ENCODE data around the gene SDC3. TPM values are rescaled to one million over a fixed set of nuclear protein-coding genes. Genes with fewer than 3 reads are reported as not detected.

The SDC3 gene
- total and polyA plus RNA-seq, 9 donors = 21.9 to 65.8 (median 43.7) TPM

DNA sequence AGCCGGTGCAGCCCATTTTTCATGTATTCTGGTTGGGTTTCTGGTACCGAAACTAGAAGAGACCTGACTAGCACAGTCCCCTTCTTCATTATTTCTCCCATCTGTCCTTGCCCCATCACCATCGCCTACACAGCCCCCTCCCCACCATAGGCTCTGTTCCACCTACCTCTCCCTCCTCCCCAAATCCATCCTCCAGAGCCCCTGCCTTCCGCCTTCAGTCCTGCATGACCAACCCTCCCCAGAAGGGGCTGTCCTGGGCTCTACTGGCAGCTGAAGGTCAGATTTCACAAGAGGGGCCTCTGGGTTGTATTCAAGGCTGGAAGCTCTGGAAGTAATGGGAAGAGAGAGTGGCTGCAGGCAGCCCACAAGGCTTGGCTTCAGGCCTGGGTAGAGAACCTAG, 55.2 kb downstream of the SDC3 start:
- Histone ChIP-seq H3K27me3 (ENCODE audit: control insufficient read depth, insufficient read depth, low read length) (peaks cover 6% of the 10 kb centered on the region), H3K36me3 (ENCODE audit: control insufficient read depth, insufficient read depth, low read length) (no peaks in the 10 kb centered on the region), H3K9me3 (replicated peaks; ENCODE audit: control insufficient read depth, low read depth, low read length) (no peaks in the 10 kb centered on the region), H3K4me3 (ENCODE audit: low read length) (no peak overlapping the region), H3K4me1 (ENCODE audit: control insufficient read depth, insufficient read depth, low read length) (peaks cover 17% of the 10 kb centered on the region), H3K27ac (ENCODE audit: low read length) (peak overlapping the region; percentile 51)
- DNase-seq = no peak
- WGBS (ENCODE audit: insufficient coverage) = 81% methylated on average over 2 of the region's 4 CpGs

DNA sequence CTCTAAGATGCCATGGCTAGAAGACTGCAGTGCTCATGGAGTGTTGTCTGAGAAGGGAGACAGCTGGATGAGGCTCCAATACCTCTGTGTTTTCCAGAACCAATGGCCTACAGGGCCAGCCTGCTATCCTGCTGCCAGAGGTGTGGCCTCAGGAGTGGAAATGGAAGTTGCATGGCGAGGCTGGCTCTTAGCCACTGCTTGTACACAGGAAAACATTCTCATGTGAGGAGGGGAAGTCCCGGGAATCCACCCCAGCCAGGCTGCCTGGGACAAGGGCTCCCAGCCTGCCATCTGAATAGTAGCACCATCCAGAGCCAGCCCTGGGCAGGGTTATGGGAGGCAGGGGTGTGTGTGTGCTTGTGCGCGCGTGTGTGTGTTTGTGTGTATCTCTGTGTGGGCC, 56.5 kb downstream of the SDC3 start:
- Histone ChIP-seq H3K36me3 (ENCODE audit: control insufficient read depth, insufficient read depth, low read length) (no peaks in the 10 kb centered on the region), H3K27ac (ENCODE audit: low read length) (no peak overlapping the region), H3K9me3 (replicated peaks; ENCODE audit: control insufficient read depth, low read depth, low read length) (no peaks in the 10 kb centered on the region), H3K27me3 (ENCODE audit: control insufficient read depth, insufficient read depth, low read length) (peaks cover 8% of the 10 kb centered on the region), H3K4me3 (ENCODE audit: low read length) (no peak overlapping the region), H3K4me1 (ENCODE audit: control insufficient read depth, insufficient read depth, low read length) (peaks cover 21% of the 10 kb centered on the region)
- WGBS (ENCODE audit: insufficient coverage) = 14% methylated on average over 2 of the region's 5 CpGs
- DNase-seq = peak; percentile 52

DNA sequence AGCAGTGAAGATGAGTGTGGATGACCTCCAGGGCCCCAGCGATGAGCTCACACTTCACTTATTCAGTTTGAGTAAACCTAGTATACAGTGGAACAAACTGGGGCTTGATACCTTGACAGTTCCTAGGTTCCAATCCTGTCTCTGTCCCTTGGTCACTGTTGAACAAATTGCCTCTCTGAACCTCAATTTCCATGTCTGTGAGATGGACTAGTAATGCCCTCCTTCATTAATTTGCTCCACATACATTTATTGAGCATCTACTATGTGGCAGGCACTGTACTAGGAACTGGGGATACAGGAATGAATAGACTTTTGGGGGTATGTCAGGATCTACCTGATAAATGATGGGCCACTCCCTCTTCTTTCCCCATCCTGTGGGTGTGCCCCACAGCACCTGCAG, 57.3 kb downstream of the SDC3 start:
- no peak overlapping the region for H3K4me3 ChIP-seq (ENCODE audit: low read length)
- peaks cover 26% of the 10 kb centered on the region for H3K4me1 ChIP-seq (ENCODE audit: control insufficient read depth, insufficient read depth, low read length)
- no peak overlapping the region for H3K27ac ChIP-seq (ENCODE audit: low read length)
- peaks cover 11% of the 10 kb centered on the region for H3K27me3 ChIP-seq (ENCODE audit: control insufficient read depth, insufficient read depth, low read length)
- WGBS (ENCODE audit: insufficient coverage) = 100% methylated on average over 1 of the region's 1 CpG
- no peak for DNase-seq
- H3K36me3 ChIP-seq (ENCODE audit: control insufficient read depth, insufficient read depth, low read length) = no peaks in the 10 kb centered on the region
- H3K9me3 ChIP-seq (replicated peaks; ENCODE audit: control insufficient read depth, low read depth, low read length) = no peaks in the 10 kb centered on the region

DNA sequence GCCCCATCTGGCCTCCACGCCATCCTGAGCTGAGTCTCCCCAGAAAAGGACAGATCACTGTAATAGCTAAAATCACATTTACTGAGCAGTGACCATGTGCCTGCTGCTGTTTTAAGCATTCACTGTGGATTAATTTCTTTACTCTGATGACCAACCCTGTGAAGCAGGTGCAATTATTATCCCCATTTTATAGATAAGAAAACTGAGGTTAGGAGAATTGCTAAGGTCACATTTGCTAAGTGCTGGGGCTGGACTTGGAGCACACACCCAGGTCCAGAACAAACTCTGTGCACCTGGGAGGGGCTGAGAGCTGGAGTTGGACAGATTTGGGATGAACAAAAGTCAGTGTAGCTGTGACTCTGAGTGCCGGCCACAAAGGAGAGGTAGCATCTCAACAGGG, 58.0 kb downstream of the SDC3 start:
- Histone ChIP-seq H3K27ac (ENCODE audit: low read length) (no peak overlapping the region), H3K27me3 (ENCODE audit: control insufficient read depth, insufficient read depth, low read length) (peaks cover 7% of the 10 kb centered on the region), H3K4me3 (ENCODE audit: low read length) (no peak overlapping the region), H3K4me1 (ENCODE audit: control insufficient read depth, insufficient read depth, low read length) (peaks cover 29% of the 10 kb centered on the region), H3K9me3 (replicated peaks; ENCODE audit: control insufficient read depth, low read depth, low read length) (no peaks in the 10 kb centered on the region), H3K36me3 (ENCODE audit: control insufficient read depth, insufficient read depth, low read length) (no peaks in the 10 kb centered on the region)
- no peak for DNase-seq
- WGBS (ENCODE audit: insufficient coverage) = 73% methylated on average over 2 of the region's 2 CpGs

DNA sequence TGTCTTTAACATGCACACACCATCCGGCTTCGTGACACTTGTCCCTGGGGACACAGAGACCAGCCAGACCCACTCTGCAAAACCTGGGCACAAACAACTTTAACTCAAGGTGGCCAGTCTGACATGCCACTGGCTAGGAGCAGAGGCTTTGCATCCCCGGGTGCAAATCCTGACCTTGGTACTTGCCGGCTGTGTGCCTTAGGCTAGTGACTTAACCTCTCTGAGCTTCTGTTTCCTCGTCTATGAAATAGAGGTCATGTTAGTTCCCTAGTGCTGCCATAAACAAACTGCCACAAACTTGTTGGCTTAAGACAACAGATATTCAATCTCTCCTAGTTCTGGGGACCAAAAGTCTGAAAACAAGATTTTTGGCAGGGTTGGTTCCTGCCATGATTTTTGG, 60.4 kb downstream of the SDC3 start:
- no peak overlapping the region for H3K27ac ChIP-seq (ENCODE audit: low read length)
- H3K27me3 ChIP-seq (ENCODE audit: control insufficient read depth, insufficient read depth, low read length) = peaks cover 7% of the 10 kb centered on the region
- H3K4me1 ChIP-seq (ENCODE audit: control insufficient read depth, insufficient read depth, low read length) = peaks cover 20% of the 10 kb centered on the region
- no peak for DNase-seq
- no peaks in the 10 kb centered on the region for H3K9me3 ChIP-seq (replicated peaks; ENCODE audit: control insufficient read depth, low read depth, low read length)
- H3K36me3 ChIP-seq (ENCODE audit: control insufficient read depth, insufficient read depth, low read length) = no peaks in the 10 kb centered on the region
- WGBS (ENCODE audit: insufficient coverage) = 71% methylated on average over 4 of the region's 5 CpGs
- no peak overlapping the region for H3K4me3 ChIP-seq (ENCODE audit: low read length)

DNA sequence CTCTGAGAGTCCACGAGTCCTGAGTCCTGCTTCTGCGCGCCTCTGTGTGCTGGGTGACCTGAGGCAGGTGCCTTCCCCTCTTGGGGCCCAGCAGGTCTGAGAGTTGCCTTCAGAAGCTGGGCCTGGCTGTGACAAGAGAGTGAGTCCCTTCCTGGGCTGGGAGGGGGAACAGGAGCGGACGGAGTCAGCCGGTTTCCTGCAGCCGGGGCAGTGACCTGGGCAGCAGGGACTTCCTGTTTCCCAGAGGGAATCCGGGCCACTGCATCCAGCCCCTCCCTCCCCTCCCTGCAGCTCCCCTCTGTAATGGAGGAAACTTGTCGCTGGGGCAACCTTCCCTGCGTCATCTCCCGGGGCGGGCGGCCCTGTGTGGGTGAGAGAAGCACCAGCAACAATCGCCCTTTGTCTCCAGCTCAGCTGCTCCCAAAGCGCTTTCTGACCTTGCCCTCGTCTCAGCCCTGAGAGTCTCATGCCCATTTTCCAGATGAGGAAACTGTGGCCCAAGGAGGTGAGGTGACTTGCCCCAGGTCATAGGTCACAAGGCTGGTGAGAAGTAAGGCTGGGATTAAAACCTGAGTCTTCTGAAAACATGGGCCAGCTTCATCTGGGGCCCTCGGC, 61.1 kb downstream of the SDC3 start:
- H3K36me3 ChIP-seq (ENCODE audit: control insufficient read depth, insufficient read depth, low read length) = no peaks in the 10 kb centered on the region
- peaks cover 23% of the 10 kb centered on the region for H3K4me1 ChIP-seq (ENCODE audit: control insufficient read depth, insufficient read depth, low read length)
- no peak overlapping the region for H3K4me3 ChIP-seq (ENCODE audit: low read length)
- peak overlapping the region; percentile 71 for H3K27ac ChIP-seq (ENCODE audit: low read length)
- DNase-seq = peak; percentile 73
- peaks cover 7% of the 10 kb centered on the region for H3K27me3 ChIP-seq (ENCODE audit: control insufficient read depth, insufficient read depth, low read length)
- 68% methylated on average over 3 of the region's 17 CpGs for WGBS (ENCODE audit: insufficient coverage)
- H3K9me3 ChIP-seq (replicated peaks; ENCODE audit: control insufficient read depth, low read depth, low read length) = no peaks in the 10 kb centered on the region

DNA sequence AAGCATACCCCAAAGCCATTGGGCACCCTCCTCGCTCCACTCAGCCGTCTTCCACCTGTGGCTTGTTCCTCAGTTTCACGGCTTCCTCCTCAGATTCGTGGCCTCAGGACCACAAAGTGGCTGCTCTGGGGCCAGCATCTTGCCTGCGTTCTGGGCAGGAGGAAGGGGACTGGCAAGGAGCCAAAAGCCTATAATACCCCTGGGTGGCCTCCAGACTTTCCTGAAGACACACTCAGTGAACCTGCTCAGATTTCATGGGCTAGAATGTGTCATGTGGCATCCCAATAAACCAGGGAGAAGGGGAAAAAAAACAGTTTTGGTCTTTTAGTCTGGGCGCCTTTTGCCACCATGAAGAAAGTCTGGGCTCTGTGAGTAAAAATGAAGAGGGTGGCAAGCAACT, 62.0 kb downstream of the SDC3 start:
- Histone ChIP-seq H3K27ac (ENCODE audit: low read length) (peak overlapping the region; percentile 71), H3K27me3 (ENCODE audit: control insufficient read depth, insufficient read depth, low read length) (peaks cover 7% of the 10 kb centered on the region), H3K4me3 (ENCODE audit: low read length) (no peak overlapping the region), H3K4me1 (ENCODE audit: control insufficient read depth, insufficient read depth, low read length) (peaks cover 24% of the 10 kb centered on the region), H3K36me3 (ENCODE audit: control insufficient read depth, insufficient read depth, low read length) (no peaks in the 10 kb centered on the region), H3K9me3 (replicated peaks; ENCODE audit: control insufficient read depth, low read depth, low read length) (no peaks in the 10 kb centered on the region)
- DNase-seq = no peak
- WGBS (ENCODE audit: insufficient coverage) = 89% methylated on average over 3 of the region's 6 CpGs

DNA sequence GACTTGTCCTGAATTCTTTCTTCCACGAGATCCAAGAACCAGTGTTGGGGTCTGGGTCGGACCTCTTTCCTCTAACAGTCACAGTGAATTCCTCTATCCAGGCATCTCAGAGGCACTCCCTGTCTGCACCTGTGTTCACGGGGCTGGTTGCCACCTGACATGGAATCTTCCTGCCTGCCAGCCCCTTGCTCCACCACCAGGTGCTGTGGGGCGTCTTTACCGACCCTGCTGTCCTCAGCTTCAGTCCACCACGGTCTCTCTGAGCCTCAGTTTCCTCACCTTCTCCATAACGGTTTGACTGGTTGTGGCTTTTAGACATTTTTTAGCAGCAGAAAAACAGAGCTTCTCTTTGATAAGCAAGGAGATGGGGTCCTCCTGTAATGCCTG, 62.7 kb downstream of the SDC3 start:
- Histone ChIP-seq H3K9me3 (replicated peaks; ENCODE audit: control insufficient read depth, low read depth, low read length) (no peaks in the 10 kb centered on the region), H3K27me3 (ENCODE audit: control insufficient read depth, insufficient read depth, low read length) (peaks cover 7% of the 10 kb centered on the region), H3K4me1 (ENCODE audit: control insufficient read depth, insufficient read depth, low read length) (peaks cover 31% of the 10 kb centered on the region), H3K4me3 (ENCODE audit: low read length) (no peak overlapping the region), H3K27ac (ENCODE audit: low read length) (no peak overlapping the region), H3K36me3 (ENCODE audit: control insufficient read depth, insufficient read depth, low read length) (no peaks in the 10 kb centered on the region)
- no peak for DNase-seq
- WGBS (ENCODE audit: insufficient coverage) = 42% methylated on average over 6 of the region's 7 CpGs

DNA sequence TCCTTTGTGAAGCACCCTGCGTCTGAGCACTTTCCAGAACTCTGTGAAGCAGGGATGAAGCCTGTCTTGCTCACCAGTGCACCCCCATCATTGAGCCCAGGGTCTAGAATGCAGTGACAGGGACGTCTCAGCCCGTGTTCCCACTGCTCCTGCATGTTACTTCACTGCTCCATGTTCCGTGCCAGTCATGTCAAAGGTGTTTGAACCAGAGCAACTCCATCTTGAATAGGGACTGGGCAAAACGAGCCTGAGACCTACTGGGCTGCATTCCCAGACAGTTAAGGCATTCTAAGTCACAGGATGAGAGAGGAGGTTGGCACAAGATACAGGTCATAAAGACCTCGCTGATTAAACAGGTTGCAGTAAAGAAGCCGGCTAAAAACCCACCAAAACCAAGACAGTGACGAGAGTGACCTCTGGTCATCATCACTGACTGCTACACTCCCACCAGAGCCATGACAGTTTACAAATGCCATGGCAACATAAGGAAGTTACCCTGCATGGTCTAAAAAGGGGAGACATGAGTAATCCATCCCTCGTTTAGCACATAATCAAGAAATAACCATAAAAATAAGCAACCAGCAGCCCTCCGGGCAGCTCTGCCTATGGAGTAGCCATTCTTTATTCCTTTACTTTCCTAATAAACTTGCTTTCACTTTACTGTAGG, 63.2 kb downstream of the SDC3 start:
- peaks cover 7% of the 10 kb centered on the region for H3K27me3 ChIP-seq (ENCODE audit: control insufficient read depth, insufficient read depth, low read length)
- H3K9me3 ChIP-seq (replicated peaks; ENCODE audit: control insufficient read depth, low read depth, low read length) = no peaks in the 10 kb centered on the region
- WGBS (ENCODE audit: insufficient coverage) = 57% methylated on average over 8 of the region's 10 CpGs
- H3K27ac ChIP-seq (ENCODE audit: low read length) = no peak overlapping the region
- H3K4me3 ChIP-seq (ENCODE audit: low read length) = no peak overlapping the region
- no peaks in the 10 kb centered on the region for H3K36me3 ChIP-seq (ENCODE audit: control insufficient read depth, insufficient read depth, low read length)
- no peak for DNase-seq
- peaks cover 36% of the 10 kb centered on the region for H3K4me1 ChIP-seq (ENCODE audit: control insufficient read depth, insufficient read depth, low read length)

DNA sequence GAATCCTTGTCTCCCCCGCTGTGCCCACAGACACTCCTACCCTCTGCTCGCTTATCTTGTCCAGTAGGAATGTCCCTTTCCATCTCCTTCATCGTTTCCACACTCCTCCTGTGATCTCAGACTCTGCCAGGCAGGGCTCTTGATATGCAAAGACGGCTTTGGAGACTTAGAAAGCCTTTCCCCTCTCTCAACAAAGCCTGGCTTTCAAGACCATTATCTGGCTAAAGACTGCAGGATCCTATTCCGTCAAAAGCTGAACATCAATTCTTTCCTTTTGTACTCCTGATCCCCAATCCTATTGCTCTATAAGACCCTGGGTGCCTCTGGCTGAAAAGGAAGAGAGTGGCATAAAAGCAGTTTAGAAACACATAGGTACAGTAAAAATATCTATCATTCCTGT, 63.9 kb downstream of the SDC3 start:
- 51% methylated on average over 4 of the region's 5 CpGs for WGBS (ENCODE audit: insufficient coverage)
- no peaks in the 10 kb centered on the region for H3K9me3 ChIP-seq (replicated peaks; ENCODE audit: control insufficient read depth, low read depth, low read length)
- peaks cover 38% of the 10 kb centered on the region for H3K4me1 ChIP-seq (ENCODE audit: control insufficient read depth, insufficient read depth, low read length)
- H3K27ac ChIP-seq (ENCODE audit: low read length) = no peak overlapping the region
- no peak overlapping the region for H3K4me3 ChIP-seq (ENCODE audit: low read length)
- no peak for DNase-seq
- peaks cover 7% of the 10 kb centered on the region for H3K27me3 ChIP-seq (ENCODE audit: control insufficient read depth, insufficient read depth, low read length)
- H3K36me3 ChIP-seq (ENCODE audit: control insufficient read depth, insufficient read depth, low read length) = no peaks in the 10 kb centered on the region

All from muscle of leg (tissue), 11 donors.